MG63 (cell line): ENCODE results near the gene MGAT4A. TPM values are rescaled to one million over a fixed set of nuclear protein-coding genes. Genes with fewer than 3 reads are reported as not detected.

ENCODE experiments used
- DNase-seq: peaks from one replicate; pipeline ENCODE4 v3.0.0-alpha.2; 2020
- H3K27me3 ChIP-seq: fragments of 250-450 bp; sonication (Bioruptor Pico); 2 replicates; pipeline ENCODE4 v1.5.1; 2020; ENCODE audit warnings: mild to moderate bottlenecking, moderate library complexity
- H3K36me3 ChIP-seq: fragments of 250-450 bp; sonication (Bioruptor Pico); 2 replicates; pipeline ENCODE4 v1.5.1; 2020; ENCODE audit warnings: mild to moderate bottlenecking, moderate library complexity
- H3K4me3 ChIP-seq: fragments of 250-450 bp; sonication (Bioruptor Pico); 2 replicates; pipeline ENCODE4 v1.5.1; 2020; ENCODE audit warnings: mild to moderate bottlenecking, moderate library complexity
- H3K9me3 ChIP-seq: fragments of 250-450 bp; sonication (Bioruptor Pico); 2 replicates; pipeline ENCODE4 v1.5.1; 2020; ENCODE audit warnings: mild to moderate bottlenecking, moderate library complexity
- total RNA-seq: library from RNA; depleted of rRNA; stranded (reverse); fragments of >200 nt; shearing (Covaris generic); gene quantifications from 2 replicates; pipeline ENCODE4 v1.2.3, GENCODE V29; 2014; ENCODE audit warnings: low replicate concordance

Gene MGAT4A
- total RNA-seq, 1 experiment from 2014 or later = 2.2 TPM

GRCh38 chr2:98701230-98701629, 29.7 kb downstream of the MGAT4A start:
- DNase-seq = no peak
- Histone ChIP-seq H3K36me3 (no peaks in the 10 kb centered on the region), H3K27me3 (no peaks in the 10 kb centered on the region), H3K4me3 (no peak overlapping the region), H3K9me3 (no peaks in the 10 kb centered on the region)

- DNase-seq = no peak
- Histone ChIP-seq H3K9me3 (no peaks in the 10 kb centered on the region), H3K27me3 (no peaks in the 10 kb centered on the region), H3K36me3 (no peaks in the 10 kb centered on the region), H3K4me3 (no peak overlapping the region)
These were observed 32.0 kb downstream of the MGAT4A start for GRCh38 chr2:98698896-98699295.

GRCh38 chr2:98697651-98698337, 33.1 kb downstream of the MGAT4A start:
- Histone ChIP-seq H3K9me3 (no peaks in the 10 kb centered on the region), H3K27me3 (no peaks in the 10 kb centered on the region), H3K4me3 (no peak overlapping the region), H3K36me3 (no peaks in the 10 kb centered on the region)
- no peak for DNase-seq

GRCh38 chr2:98696200-98696599, 34.7 kb downstream of the MGAT4A start:
- H3K36me3 ChIP-seq = no peaks in the 10 kb centered on the region
- no peak for DNase-seq
- no peaks in the 10 kb centered on the region for H3K9me3 ChIP-seq
- no peak overlapping the region for H3K4me3 ChIP-seq
- no peaks in the 10 kb centered on the region for H3K27me3 ChIP-seq

- Histone ChIP-seq H3K4me3 (no peak overlapping the region), H3K36me3 (no peaks in the 10 kb centered on the region), H3K9me3 (no peaks in the 10 kb centered on the region), H3K27me3 (no peaks in the 10 kb centered on the region)
- DNase-seq = no peak
These were observed 35.7 kb downstream of the MGAT4A start for GRCh38 chr2:98695255-98695654.

- Histone ChIP-seq H3K4me3 (no peak overlapping the region), H3K36me3 (no peaks in the 10 kb centered on the region), H3K27me3 (no peaks in the 10 kb centered on the region), H3K9me3 (no peaks in the 10 kb centered on the region)
- no peak for DNase-seq
These were observed 37.5 kb downstream of the MGAT4A start for GRCh38 chr2:98693477-98693876.

- Histone ChIP-seq H3K4me3 (no peak overlapping the region), H3K27me3 (no peaks in the 10 kb centered on the region), H3K9me3 (no peaks in the 10 kb centered on the region), H3K36me3 (no peaks in the 10 kb centered on the region)
- DNase-seq = no peak
These were observed 38.6 kb downstream of the MGAT4A start for GRCh38 chr2:98692090-98693054.

- H3K36me3 ChIP-seq = no peaks in the 10 kb centered on the region
- DNase-seq = no peak
These were observed 39.6 kb downstream of the MGAT4A start for GRCh38 chr2:98691303-98691702.

GRCh38 chr2:98685930-98686887, 44.7 kb downstream of the MGAT4A start:
- Histone ChIP-seq H3K9me3 (no peaks in the 10 kb centered on the region), H3K27me3 (no peaks in the 10 kb centered on the region; the same call in 1 of the 2 replicates), H3K4me3 (no peak overlapping the region), H3K36me3 (no peaks in the 10 kb centered on the region)
- DNase-seq = no peak

More at GRCh38 chr2:98691303-98691702, 39.6 kb downstream of the MGAT4A start:
- no peaks in the 10 kb centered on the region for H3K27me3 ChIP-seq
- H3K4me3 ChIP-seq = no peak overlapping the region
- H3K9me3 ChIP-seq = no peaks in the 10 kb centered on the region

- Histone ChIP-seq H3K9me3 (no peaks in the 10 kb centered on the region), H3K27me3 (no peaks in the 10 kb centered on the region; the same call in 1 of the 2 replicates), H3K4me3 (no peak overlapping the region), H3K36me3 (no peaks in the 10 kb centered on the region)
- no peak for DNase-seq
These were observed 47.2 kb downstream of the MGAT4A start for GRCh38 chr2:98683728-98684127.

GRCh38 chr2:98676742-98677141, 54.2 kb downstream of the MGAT4A start:
- H3K9me3 ChIP-seq = no peaks in the 10 kb centered on the region
- no peaks in the 10 kb centered on the region for H3K36me3 ChIP-seq
- H3K4me3 ChIP-seq = no peak overlapping the region
- DNase-seq = no peak
- no peaks in the 10 kb centered on the region for H3K27me3 ChIP-seq

GRCh38 chr2:98674233-98674964, 56.5 kb downstream of the MGAT4A start:
- H3K27me3 ChIP-seq = no peaks in the 10 kb centered on the region
- no peaks in the 10 kb centered on the region for H3K9me3 ChIP-seq
- no peak overlapping the region for H3K4me3 ChIP-seq
- no peaks in the 10 kb centered on the region for H3K36me3 ChIP-seq
- no peak for DNase-seq

- Histone ChIP-seq H3K9me3 (no peaks in the 10 kb centered on the region), H3K27me3 (no peaks in the 10 kb centered on the region), H3K36me3 (no peaks in the 10 kb centered on the region), H3K4me3 (no peak overlapping the region)
- peak; percentile 17 for DNase-seq
These were observed 61.3 kb downstream of the MGAT4A start for GRCh38 chr2:98669675-98670074.

- Histone ChIP-seq H3K27me3 (no peaks in the 10 kb centered on the region), H3K9me3 (peaks cover 1% of the 10 kb centered on the region; the same call in 1 of the 2 replicates), H3K36me3 (no peaks in the 10 kb centered on the region), H3K4me3 (no peak overlapping the region)
- DNase-seq = no peak
These were observed 65.3 kb downstream of the MGAT4A start for GRCh38 chr2:98665677-98666076.

GRCh38 chr2:98664323-98664722, 66.6 kb downstream of the MGAT4A start:
- Histone ChIP-seq H3K9me3 (peaks cover 3% of the 10 kb centered on the region; the same call in 1 of the 2 replicates), H3K36me3 (no peaks in the 10 kb centered on the region)
- DNase-seq = no peak

More at GRCh38 chr2:98664323-98664722, 66.6 kb downstream of the MGAT4A start:
- no peaks in the 10 kb centered on the region for H3K27me3 ChIP-seq
- H3K4me3 ChIP-seq = no peak overlapping the region
